GM12892 (cell line): ENCODE results near the gene PLXNB3.

Experiments used
- POLR2A ChIP-seq: IDR thresholded peaks from 2 replicates; pipeline ENCODE4 v1.6.1; 2011; ENCODE audit warnings: low read depth, low read length, control low read depth
- POLR2AphosphoS5 ChIP-seq: IDR thresholded peaks from 2 replicates; pipeline ENCODE4 v1.6.1; 2011; ENCODE audit warnings: low read depth, low read length, control low read depth
- TAF1 ChIP-seq: IDR thresholded peaks from 2 replicates; pipeline ENCODE4 v1.6.1; 2011; ENCODE audit warnings: low read depth, mild to moderate bottlenecking, control low read depth, low read length, borderline replicate concordance

DNA sequence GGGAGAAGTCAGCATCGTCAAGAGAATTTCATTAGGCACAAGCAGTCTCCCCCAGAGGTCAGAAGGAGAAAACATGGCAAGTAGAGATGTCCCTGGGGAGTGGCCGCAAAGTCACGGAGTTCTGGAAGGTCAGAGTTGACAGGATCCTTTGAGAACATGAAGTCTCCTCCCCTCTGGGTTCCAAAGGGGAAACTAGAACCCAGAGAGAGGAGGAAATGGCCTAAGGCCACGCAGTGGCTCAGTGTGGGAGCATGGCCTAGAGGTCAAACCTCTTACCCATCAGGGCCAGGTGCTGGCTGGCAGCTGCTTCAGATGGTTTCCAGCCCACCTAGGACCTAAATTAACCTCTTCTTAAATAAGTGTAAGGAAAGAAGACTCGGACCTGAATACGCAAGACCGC lies 29.2 kb downstream of the PLXNB3 start:
- TF ChIP-seq POLR2AphosphoS5 (no peak), POLR2A (no peak), TAF1 (no peak)
